Measurements from ENCODE around the gene HSPH1. TPM values are rescaled to one million over a fixed set of nuclear protein-coding genes. Genes with fewer than 3 reads are reported as not detected.
A peak's percentile ranks its signal among the peaks of the same experiment; 100 is the strongest.

The HSPH1 gene
- total and polyA plus RNA-seq, 10 of the 15 experiments (the other 5 are each of a cell fraction or from before 2014, with no cell fraction given): 40.2 to 159 (median 92.6) TPM

- no peak for TF ChIP-seq ZBTB11 (CRISPR knock-in tag; IDR thresholded peaks at IDR 0.05)
- no peak for TF ChIP-seq FOS (IDR thresholded peaks at IDR 0.05; ENCODE audit: borderline replicate concordance, extremely low read depth, insufficient read length)
- peak; percentile 87 for TF ChIP-seq CREM (IDR thresholded peaks at IDR 0.05; ENCODE audit: low read depth)
- TF ChIP-seq LARP7 (IDR thresholded peaks at IDR 0.05): peak; percentile 26; the same call in 1 of the 2 replicates
- peak; percentile 7 for TF ChIP-seq SP1 (IDR thresholded peaks at IDR 0.05; ENCODE audit: low read depth, low read length)
- TF ChIP-seq ATF2 (IDR thresholded peaks at IDR 0.05; ENCODE audit: low read length): peak; percentile 85
- TF ChIP-seq ZNF274 (IDR thresholded peaks at IDR 0.05; ENCODE audit: insufficient read depth, insufficient read length): no peak
- TF ChIP-seq CBX3 (IDR thresholded peaks at IDR 0.05; ENCODE audit: borderline replicate concordance, low read depth): no peak
- no peak for TF ChIP-seq RELA (IDR thresholded peaks at IDR 0.05; ENCODE audit: borderline replicate concordance, partially characterized antibody)
- no peak; the same call in 1 of the 2 replicates for TF ChIP-seq MYB (IDR thresholded peaks at IDR 0.05; ENCODE audit: borderline replicate concordance, low read depth, low read length)
- no peak for TF ChIP-seq NR2C2 (IDR thresholded peaks at IDR 0.05; ENCODE audit: borderline replicate concordance, control insufficient read depth, insufficient read length, low read depth)
- TF ChIP-seq ZNF687 (IDR thresholded peaks at IDR 0.05): no peak
- peak; percentile 95 for TF ChIP-seq CBFB (IDR thresholded peaks at IDR 0.05; ENCODE audit: low read depth)
- no peak for TF ChIP-seq CHD4 (IDR thresholded peaks at IDR 0.05)
- TF ChIP-seq SUZ12 (IDR thresholded peaks at IDR 0.05; ENCODE audit: unreplicated experiment): no peak
- TF ChIP-seq SMAD1 (IDR thresholded peaks at IDR 0.05; ENCODE audit: low read depth, partially characterized antibody): no peak
- TF ChIP-seq SREBF1 (IDR thresholded peaks at IDR 0.05; ENCODE audit: low read length): peak; percentile 91
- TF ChIP-seq NR2C1 (IDR thresholded peaks at IDR 0.05): peak; percentile 59
- TF ChIP-seq MEF2B (IDR thresholded peaks at IDR 0.05; ENCODE audit: partially characterized antibody, poor library complexity, severe bottlenecking): peak; percentile 11
- peak; percentile 96 for TF ChIP-seq IKZF1 (conservative IDR thresholded peaks at IDR 0.05)
- TF ChIP-seq, protein P1, sequence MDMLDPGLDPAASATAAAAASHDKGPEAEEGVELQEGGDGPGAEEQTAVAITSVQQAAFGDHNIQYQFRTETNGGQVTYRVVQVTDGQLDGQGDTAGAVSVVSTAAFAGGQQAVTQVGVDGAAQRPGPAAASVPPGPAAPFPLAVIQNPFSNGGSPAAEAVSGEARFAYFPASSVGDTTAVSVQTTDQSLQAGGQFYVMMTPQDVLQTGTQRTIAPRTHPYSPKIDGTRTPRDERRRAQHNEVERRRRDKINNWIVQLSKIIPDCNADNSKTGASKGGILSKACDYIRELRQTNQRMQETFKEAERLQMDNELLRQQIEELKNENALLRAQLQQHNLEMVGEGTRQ (IDR thresholded peaks at IDR 0.05; ENCODE audit: borderline replicate concordance, low read depth, low read length): 0 out of 2 replicates have a peak, but pooled peaks have one; percentile 0
Measured at GRCh38 chr13:31162151-31163008, 676 bp upstream of the HSPH1 start (continued).
